ENCODE measurements around the gene CNNM4.

GRCh38 chr2:96832754-96833507, 72.2 kb downstream of the CNNM4 start:
- TF ChIP-seq BACH2 (CRISPR knock-in tag; IDR thresholded peaks at IDR 0.05; ENCODE audit: borderline replicate concordance) (no peak), TOX (CRISPR knock-in tag; IDR thresholded peaks at IDR 0.05; ENCODE audit: borderline replicate concordance) (no peak), ARNTL (CRISPR knock-in tag; IDR thresholded peaks at IDR 0.05; ENCODE audit: borderline replicate concordance, low read depth) (no peak), ZFP30 (CRISPR knock-in tag; IDR thresholded peaks at IDR 0.05) (no peak)
- TF ChIP-seq, protein P1, sequence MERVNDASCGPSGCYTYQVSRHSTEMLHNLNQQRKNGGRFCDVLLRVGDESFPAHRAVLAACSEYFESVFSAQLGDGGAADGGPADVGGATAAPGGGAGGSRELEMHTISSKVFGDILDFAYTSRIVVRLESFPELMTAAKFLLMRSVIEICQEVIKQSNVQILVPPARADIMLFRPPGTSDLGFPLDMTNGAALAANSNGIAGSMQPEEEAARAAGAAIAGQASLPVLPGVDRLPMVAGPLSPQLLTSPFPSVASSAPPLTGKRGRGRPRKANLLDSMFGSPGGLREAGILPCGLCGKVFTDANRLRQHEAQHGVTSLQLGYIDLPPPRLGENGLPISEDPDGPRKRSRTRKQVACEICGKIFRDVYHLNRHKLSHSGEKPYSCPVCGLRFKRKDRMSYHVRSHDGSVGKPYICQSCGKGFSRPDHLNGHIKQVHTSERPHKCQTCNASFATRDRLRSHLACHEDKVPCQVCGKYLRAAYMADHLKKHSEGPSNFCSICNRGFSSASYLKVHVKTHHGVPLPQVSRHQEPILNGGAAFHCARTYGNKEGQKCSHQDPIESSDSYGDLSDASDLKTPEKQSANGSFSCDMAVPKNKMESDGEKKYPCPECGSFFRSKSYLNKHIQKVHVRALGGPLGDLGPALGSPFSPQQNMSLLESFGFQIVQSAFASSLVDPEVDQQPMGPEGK (CRISPR knock-in tag; IDR thresholded peaks at IDR 0.05; ENCODE audit: borderline replicate concordance), result no peak

All from SK-N-SH treated with all-trans-retinoic acid at 6 μM for 48 hours (cell line).